ENCODE results near the gene SLC12A2.

DNA sequence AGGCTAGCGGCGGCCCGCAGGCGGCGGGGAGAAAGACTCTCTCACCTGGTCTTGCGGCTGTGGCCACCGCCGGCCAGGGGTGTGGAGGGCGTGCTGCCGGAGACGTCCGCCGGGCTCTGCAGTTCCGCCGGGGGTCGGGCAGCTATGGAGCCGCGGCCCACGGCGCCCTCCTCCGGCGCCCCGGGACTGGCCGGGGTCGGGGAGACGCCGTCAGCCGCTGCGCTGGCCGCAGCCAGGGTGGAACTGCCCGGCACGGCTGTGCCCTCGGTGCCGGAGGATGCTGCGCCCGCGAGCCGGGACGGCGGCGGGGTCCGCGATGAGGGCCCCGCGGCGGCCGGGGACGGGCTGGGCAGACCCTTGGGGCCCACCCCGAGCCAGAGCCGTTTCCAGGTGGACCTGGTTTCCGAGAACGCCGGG is 253 bp downstream of the SLC12A2 start:
- TF ChIP-seq, protein P1, sequence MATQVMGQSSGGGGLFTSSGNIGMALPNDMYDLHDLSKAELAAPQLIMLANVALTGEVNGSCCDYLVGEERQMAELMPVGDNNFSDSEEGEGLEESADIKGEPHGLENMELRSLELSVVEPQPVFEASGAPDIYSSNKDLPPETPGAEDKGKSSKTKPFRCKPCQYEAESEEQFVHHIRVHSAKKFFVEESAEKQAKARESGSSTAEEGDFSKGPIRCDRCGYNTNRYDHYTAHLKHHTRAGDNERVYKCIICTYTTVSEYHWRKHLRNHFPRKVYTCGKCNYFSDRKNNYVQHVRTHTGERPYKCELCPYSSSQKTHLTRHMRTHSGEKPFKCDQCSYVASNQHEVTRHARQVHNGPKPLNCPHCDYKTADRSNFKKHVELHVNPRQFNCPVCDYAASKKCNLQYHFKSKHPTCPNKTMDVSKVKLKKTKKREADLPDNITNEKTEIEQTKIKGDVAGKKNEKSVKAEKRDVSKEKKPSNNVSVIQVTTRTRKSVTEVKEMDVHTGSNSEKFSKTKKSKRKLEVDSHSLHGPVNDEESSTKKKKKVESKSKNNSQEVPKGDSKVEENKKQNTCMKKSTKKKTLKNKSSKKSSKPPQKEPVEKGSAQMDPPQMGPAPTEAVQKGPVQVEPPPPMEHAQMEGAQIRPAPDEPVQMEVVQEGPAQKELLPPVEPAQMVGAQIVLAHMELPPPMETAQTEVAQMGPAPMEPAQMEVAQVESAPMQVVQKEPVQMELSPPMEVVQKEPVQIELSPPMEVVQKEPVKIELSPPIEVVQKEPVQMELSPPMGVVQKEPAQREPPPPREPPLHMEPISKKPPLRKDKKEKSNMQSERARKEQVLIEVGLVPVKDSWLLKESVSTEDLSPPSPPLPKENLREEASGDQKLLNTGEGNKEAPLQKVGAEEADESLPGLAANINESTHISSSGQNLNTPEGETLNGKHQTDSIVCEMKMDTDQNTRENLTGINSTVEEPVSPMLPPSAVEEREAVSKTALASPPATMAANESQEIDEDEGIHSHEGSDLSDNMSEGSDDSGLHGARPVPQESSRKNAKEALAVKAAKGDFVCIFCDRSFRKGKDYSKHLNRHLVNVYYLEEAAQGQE (IDR thresholded peaks at IDR 0.05; ENCODE audit: insufficient read depth in 1 of 2, low read depth in 2 of 2, low read length in 2 of 2), result 0 out of 4 replicates have a peak, but pooled peaks of 1 of the 2 experiments have one; percentile 15
- TF ChIP-seq POLR2AphosphoS5 (IDR thresholded peaks at IDR 0.05; ENCODE audit: low read depth, low read length) (no peak; the same call in none of the 2 replicates), TAF1 (IDR thresholded peaks at IDR 0.05; ENCODE audit: borderline replicate concordance, insufficient read depth, low read length) (no peak), FOXP2 (optimal IDR thresholded peaks at IDR 0.05; ENCODE audit: borderline replicate concordance, extremely low read depth, extremely low read length, insufficient read depth) (peak; percentile 58)

Data from PFSK-1 (cell line).